Mesendoderm (in vitro differentiated cells): ENCODE measurements around the gene KCNQ1.

Source experiments
- DNase-seq: peaks from one replicate; pipeline ENCODE4 v3.0.0; 2013
- H2AK5ac ChIP-seq: 2 replicates; pipeline ENCODE4 v1.6.1; 2013; ENCODE audit warnings: low read length, inconsistent platforms
- H2BK120ac ChIP-seq: 2 replicates; pipeline ENCODE4 v1.6.1; 2013; ENCODE audit warnings: low read depth, mild to moderate bottlenecking, low read length, moderate library complexity, mixed read lengths
- H2BK15ac ChIP-seq: replicated peaks from 2 replicates; pipeline ENCODE4 v1.6.1; 2013; ENCODE audit warnings: low read depth, mild to moderate bottlenecking, moderate library complexity
- H2BK5ac ChIP-seq: 2 replicates; pipeline ENCODE4 v1.6.1; 2013; ENCODE audit warnings: low read length, inconsistent platforms
- H3K18ac ChIP-seq: 2 replicates; pipeline ENCODE4 v1.6.1; 2013; ENCODE audit warnings: mild to moderate bottlenecking, low read length, mixed read lengths
- H3K23ac ChIP-seq: one replicate; pipeline ENCODE4 v1.6.1; 2013; ENCODE audit warnings: low read length
- H3K27ac ChIP-seq: 2 replicates; pipeline ENCODE4 v1.5.1; 2013; ENCODE audit warnings: low read depth, mild to moderate bottlenecking, inconsistent platforms, low read length, moderate library complexity
- H3K27me3 ChIP-seq: 2 replicates; pipeline ENCODE4 v1.6.1; 2013; ENCODE audit warnings: low read length, control low read depth, mild to moderate bottlenecking, inconsistent platforms; ENCODE audit not compliant: insufficient read depth, poor library complexity
- H3K36me3 ChIP-seq: 2 replicates; pipeline ENCODE4 v1.6.1; 2013; ENCODE audit warnings: low read length, inconsistent platforms; ENCODE audit not compliant: control insufficient read depth, insufficient read depth
- H3K4ac ChIP-seq: one replicate; pipeline ENCODE4 v1.6.1; 2013; ENCODE audit warnings: low read depth, mild to moderate bottlenecking, low read length, moderate library complexity
- H3K4me1 ChIP-seq: 2 replicates; pipeline ENCODE4 v1.6.1; 2013; ENCODE audit warnings: low read depth, low read length, inconsistent platforms; ENCODE audit not compliant: control insufficient read depth
- H3K4me2 ChIP-seq: 2 replicates; pipeline ENCODE4 v1.6.1; 2013; ENCODE audit warnings: low read length
- H3K4me3 ChIP-seq: 2 replicates; pipeline ENCODE4 v1.5.1; 2013; ENCODE audit warnings: mild to moderate bottlenecking, low read length
- H3K56ac ChIP-seq: one replicate; pipeline ENCODE4 v1.6.1; 2013; ENCODE audit warnings: low read length
- H3K79me1 ChIP-seq: 2 replicates; pipeline ENCODE4 v1.6.1; 2013; ENCODE audit warnings: low read length, inconsistent platforms
- H3K79me2 ChIP-seq: 2 replicates; pipeline ENCODE4 v1.6.1; 2013; ENCODE audit warnings: mild to moderate bottlenecking, low read length; ENCODE audit not compliant: control insufficient read depth, insufficient read depth
- H3K9ac ChIP-seq: 2 replicates; pipeline ENCODE4 v1.6.1; 2013; ENCODE audit warnings: low read length, inconsistent platforms
- H4K5ac ChIP-seq: one replicate; pipeline ENCODE4 v1.6.1; 2013; ENCODE audit warnings: low read length
- H4K8ac ChIP-seq: one replicate; pipeline ENCODE4 v1.6.1; 2013; ENCODE audit warnings: low read depth, mild to moderate bottlenecking, control low read depth, low read length, moderate library complexity
- WGBS: extraction: QIAGEN DNeasy Blood & Tissue Kit; methylation state at CpG from one replicate; pipeline ENCODE4 v1.1.7; 2013; ENCODE audit warnings: low lambda C conversion rate, missing lambda C conversion rate; ENCODE audit not compliant: insufficient coverage; ENCODE audit errors: extremely low coverage; 5-methylcytosine and 5-hydroxymethylcytosine counted together

KCNQ1 gene

GRCh38 chr11:2841411-2842190, 396.8 kb downstream of the KCNQ1 start:
- Histone ChIP-seq H4K8ac (no peak overlapping the region), H3K4me3 (no peak overlapping the region), H3K27ac (no peak overlapping the region), H3K4me2 (no peak overlapping the region), H3K9ac (no peak overlapping the region), H2BK5ac (no peak overlapping the region), H4K5ac (no peak overlapping the region), H2BK120ac (no peak overlapping the region), H3K27me3 (no peaks in the 10 kb centered on the region), H2AK5ac (no peak overlapping the region), H3K79me1 (no peaks in the 10 kb centered on the region), H3K23ac (no peak overlapping the region), H3K36me3 (no peaks in the 10 kb centered on the region), H3K79me2 (no peaks in the 10 kb centered on the region), H3K4ac (no peak overlapping the region), H3K18ac (no peak overlapping the region), H2BK15ac (no peak overlapping the region), H3K4me1 (peaks cover 4% of the 10 kb centered on the region), H3K56ac (no peak overlapping the region)
- no peak for DNase-seq
- WGBS: no CpG with 5 or more reads among the region's 26 CpGs

GRCh38 chr11:2842876-2843275, 398.1 kb downstream of the KCNQ1 start:
- no peak overlapping the region for H3K23ac ChIP-seq
- H3K27ac ChIP-seq: no peak overlapping the region
- H2BK15ac ChIP-seq: no peak overlapping the region
- no peak overlapping the region for H3K9ac ChIP-seq
- no peak overlapping the region for H2BK5ac ChIP-seq
- no peak overlapping the region for H2AK5ac ChIP-seq
- no peak overlapping the region for H4K5ac ChIP-seq
- H3K4me3 ChIP-seq: no peak overlapping the region
- H2BK120ac ChIP-seq: no peak overlapping the region
- no peak overlapping the region for H3K56ac ChIP-seq
- WGBS: no CpG with 5 or more reads among the region's 16 CpGs
- H3K79me2 ChIP-seq: no peaks in the 10 kb centered on the region
- H3K4me2 ChIP-seq: no peak overlapping the region
- H3K4ac ChIP-seq: no peak overlapping the region
- no peaks in the 10 kb centered on the region for H3K27me3 ChIP-seq
- H3K79me1 ChIP-seq: no peaks in the 10 kb centered on the region
- no peak overlapping the region for H4K8ac ChIP-seq
- DNase-seq: no peak
- peaks cover 4% of the 10 kb centered on the region for H3K4me1 ChIP-seq
- no peaks in the 10 kb centered on the region for H3K36me3 ChIP-seq
- no peak overlapping the region for H3K18ac ChIP-seq

- no peak overlapping the region for H2BK15ac ChIP-seq
- H3K9ac ChIP-seq: no peak overlapping the region
- H3K23ac ChIP-seq: no peak overlapping the region
- H4K8ac ChIP-seq: no peak overlapping the region
- no peak overlapping the region for H3K4me2 ChIP-seq
- no peak overlapping the region for H3K4ac ChIP-seq
- H3K18ac ChIP-seq: no peak overlapping the region
- no peak for DNase-seq
- no peak overlapping the region for H4K5ac ChIP-seq
- H3K79me2 ChIP-seq: no peaks in the 10 kb centered on the region
- H3K4me3 ChIP-seq: no peak overlapping the region
- no peak overlapping the region for H3K27ac ChIP-seq
- H3K36me3 ChIP-seq: no peaks in the 10 kb centered on the region
- H2AK5ac ChIP-seq: no peak overlapping the region
- H3K79me1 ChIP-seq: no peaks in the 10 kb centered on the region
- WGBS: no CpG with 5 or more reads among the region's 14 CpGs
- no peak overlapping the region for H3K56ac ChIP-seq
- H2BK120ac ChIP-seq: no peak overlapping the region
- no peak overlapping the region for H2BK5ac ChIP-seq
- H3K27me3 ChIP-seq: no peaks in the 10 kb centered on the region
- H3K4me1 ChIP-seq: peaks cover 4% of the 10 kb centered on the region
These were observed 398.7 kb downstream of the KCNQ1 start for GRCh38 chr11:2843551-2843950.

- H3K4me2 ChIP-seq: no peak overlapping the region
- no peak overlapping the region for H3K27ac ChIP-seq
- no peak overlapping the region for H4K5ac ChIP-seq
- no peak overlapping the region for H3K23ac ChIP-seq
- no peaks in the 10 kb centered on the region for H3K79me1 ChIP-seq
- H2AK5ac ChIP-seq: no peak overlapping the region
- no peak overlapping the region for H3K18ac ChIP-seq
- no peaks in the 10 kb centered on the region for H3K79me2 ChIP-seq
- H3K56ac ChIP-seq: no peak overlapping the region
- H2BK120ac ChIP-seq: no peak overlapping the region
- no peaks in the 10 kb centered on the region for H3K36me3 ChIP-seq
- no peaks in the 10 kb centered on the region for H3K27me3 ChIP-seq
- no peak for DNase-seq
- H3K4me3 ChIP-seq: no peak overlapping the region
- no peak overlapping the region for H2BK15ac ChIP-seq
- no CpG with 5 or more reads among the region's 19 CpGs for WGBS
- H2BK5ac ChIP-seq: no peak overlapping the region
- peaks cover 4% of the 10 kb centered on the region for H3K4me1 ChIP-seq
- no peak overlapping the region for H4K8ac ChIP-seq
- no peak overlapping the region for H3K4ac ChIP-seq
- H3K9ac ChIP-seq: no peak overlapping the region
These were observed 399.5 kb downstream of the KCNQ1 start for GRCh38 chr11:2844116-2844842.

GRCh38 chr11:2844996-2845395, 400.2 kb downstream of the KCNQ1 start:
- WGBS: no CpG with 5 or more reads among the region's 12 CpGs
- H4K5ac ChIP-seq: no peak overlapping the region
- H2BK120ac ChIP-seq: no peak overlapping the region
- no peak overlapping the region for H3K9ac ChIP-seq
- no peak overlapping the region for H2BK5ac ChIP-seq
- H4K8ac ChIP-seq: no peak overlapping the region
- no peaks in the 10 kb centered on the region for H3K79me2 ChIP-seq
- H3K27me3 ChIP-seq: no peaks in the 10 kb centered on the region
- peaks cover 4% of the 10 kb centered on the region for H3K4me1 ChIP-seq
- no peak for DNase-seq
- H3K4me2 ChIP-seq: no peak overlapping the region
- no peaks in the 10 kb centered on the region for H3K79me1 ChIP-seq
- H3K56ac ChIP-seq: no peak overlapping the region
- H3K4me3 ChIP-seq: no peak overlapping the region
- no peak overlapping the region for H2AK5ac ChIP-seq
- H2BK15ac ChIP-seq: no peak overlapping the region
- H3K4ac ChIP-seq: no peak overlapping the region
- H3K27ac ChIP-seq: no peak overlapping the region
- no peak overlapping the region for H3K18ac ChIP-seq
- no peak overlapping the region for H3K23ac ChIP-seq
- no peaks in the 10 kb centered on the region for H3K36me3 ChIP-seq
